ENCODE data around the gene TGM4.

DNA sequence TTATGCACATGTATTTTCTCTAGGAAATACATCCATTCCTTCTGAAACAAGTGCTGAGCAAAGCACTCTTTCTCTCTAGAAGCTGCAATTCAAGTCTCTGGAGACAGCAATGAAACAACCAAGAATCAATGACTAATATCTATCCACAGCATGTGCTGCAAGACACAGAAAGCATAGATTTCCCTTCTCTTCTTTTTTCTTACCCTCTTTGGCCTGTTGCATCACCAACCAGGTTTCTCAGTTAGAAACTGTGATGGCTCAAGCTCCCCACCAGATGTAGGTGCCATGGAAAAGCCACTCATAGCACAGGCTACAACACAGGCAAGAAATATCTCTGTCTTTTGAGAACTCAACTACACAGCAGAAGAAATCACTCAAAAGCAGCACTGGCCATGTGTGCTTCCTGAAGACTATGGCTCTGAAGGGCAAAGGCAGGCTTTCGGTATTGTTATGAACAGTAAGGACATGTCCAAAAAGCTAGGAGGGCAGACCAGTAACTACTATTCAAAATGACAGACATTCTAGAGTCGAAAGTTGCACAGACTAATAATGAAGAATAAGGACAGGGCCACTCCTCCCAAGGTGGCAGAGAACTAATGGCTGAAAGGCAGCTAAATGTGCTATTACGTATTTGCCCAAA is 86.1 kb downstream of the TGM4 start:
- TF ChIP-seq, protein P1, sequence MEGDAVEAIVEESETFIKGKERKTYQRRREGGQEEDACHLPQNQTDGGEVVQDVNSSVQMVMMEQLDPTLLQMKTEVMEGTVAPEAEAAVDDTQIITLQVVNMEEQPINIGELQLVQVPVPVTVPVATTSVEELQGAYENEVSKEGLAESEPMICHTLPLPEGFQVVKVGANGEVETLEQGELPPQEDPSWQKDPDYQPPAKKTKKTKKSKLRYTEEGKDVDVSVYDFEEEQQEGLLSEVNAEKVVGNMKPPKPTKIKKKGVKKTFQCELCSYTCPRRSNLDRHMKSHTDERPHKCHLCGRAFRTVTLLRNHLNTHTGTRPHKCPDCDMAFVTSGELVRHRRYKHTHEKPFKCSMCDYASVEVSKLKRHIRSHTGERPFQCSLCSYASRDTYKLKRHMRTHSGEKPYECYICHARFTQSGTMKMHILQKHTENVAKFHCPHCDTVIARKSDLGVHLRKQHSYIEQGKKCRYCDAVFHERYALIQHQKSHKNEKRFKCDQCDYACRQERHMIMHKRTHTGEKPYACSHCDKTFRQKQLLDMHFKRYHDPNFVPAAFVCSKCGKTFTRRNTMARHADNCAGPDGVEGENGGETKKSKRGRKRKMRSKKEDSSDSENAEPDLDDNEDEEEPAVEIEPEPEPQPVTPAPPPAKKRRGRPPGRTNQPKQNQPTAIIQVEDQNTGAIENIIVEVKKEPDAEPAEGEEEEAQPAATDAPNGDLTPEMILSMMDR (IDR thresholded peaks at IDR 0.05) = no peak
- TF ChIP-seq POLR2A (IDR thresholded peaks at IDR 0.05) = no peak

Measured in testis (tissue), 2 donors.